ENCODE data around the gene OR52B6.
A peak's percentile ranks its signal among the peaks of the same experiment; 100 is the strongest.
"Not testable (repeated sequence)": the region's sequence is repeated elsewhere in the genome, so short reads cannot be mapped to it uniquely, and the experiment has no call there.

Gene OR52B6

GRCh38 chr11:5596607-5597201 lies 16.0 kb downstream of the OR52B6 start, which contains the start of gene TRIM6:
TRIM6 (plus strand) TSS chr11:5596637; CDS start chr11:5596898, 261 bp downstream.
- no peak for DNase-seq (ENCODE audit: low read depth)

- no peak for DNase-seq (ENCODE audit: low read depth)
Observed at GRCh38 chr11:5597953-5598352, 17.3 kb downstream of the OR52B6 start.

- peak; percentile 38 for DNase-seq (ENCODE audit: low read depth)
Observed at GRCh38 chr11:5600374-5600851, 19.7 kb downstream of the OR52B6 start.

DNA sequence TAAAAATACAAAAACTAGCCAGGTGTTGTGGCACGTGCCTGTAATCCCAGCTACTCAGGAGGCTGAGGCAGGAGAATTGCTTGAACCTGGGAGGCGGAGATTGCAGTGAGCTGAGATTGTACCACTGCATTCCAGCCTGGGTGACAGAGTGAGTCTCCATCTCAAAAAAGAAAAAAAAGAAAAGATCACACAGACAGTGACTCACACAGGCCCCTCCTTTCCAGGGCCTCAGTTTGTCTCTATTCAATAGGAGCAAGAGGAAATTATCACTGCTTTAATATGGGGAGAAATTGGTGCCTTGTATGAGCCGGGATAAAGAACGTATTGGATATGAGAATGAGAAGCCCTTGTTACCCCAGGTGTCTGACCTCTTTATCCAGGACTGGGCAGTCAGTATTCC lies 22.1 kb downstream of the OR52B6 start:
- not testable (repeated sequence) for DNase-seq (ENCODE audit: low read depth)

- no peak for DNase-seq (ENCODE audit: low read depth)
Observed at GRCh38 chr11:5603326-5603725, 22.6 kb downstream of the OR52B6 start.

DNA sequence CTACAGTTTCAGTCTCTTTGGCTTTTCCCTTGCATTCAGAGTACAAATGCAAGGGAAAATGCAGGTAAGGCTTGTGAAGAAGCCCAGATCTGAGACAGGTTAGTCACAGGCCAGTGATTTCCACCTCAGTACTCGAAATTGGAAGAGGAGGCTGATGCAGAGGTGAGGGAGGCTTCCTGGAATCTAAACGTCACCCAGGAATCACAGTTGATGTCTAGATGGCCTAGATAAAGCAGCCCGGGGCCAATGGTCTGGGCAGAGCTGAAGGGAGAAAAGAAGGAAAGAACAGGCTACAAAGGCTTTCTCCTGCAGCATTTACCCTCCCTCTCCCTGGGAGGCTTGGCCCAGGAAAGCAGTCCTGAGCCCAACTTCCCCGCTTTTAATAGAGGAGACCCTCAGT lies 24.2 kb downstream of the OR52B6 start:
- DNase-seq (ENCODE audit: low read depth) = no peak

DNA sequence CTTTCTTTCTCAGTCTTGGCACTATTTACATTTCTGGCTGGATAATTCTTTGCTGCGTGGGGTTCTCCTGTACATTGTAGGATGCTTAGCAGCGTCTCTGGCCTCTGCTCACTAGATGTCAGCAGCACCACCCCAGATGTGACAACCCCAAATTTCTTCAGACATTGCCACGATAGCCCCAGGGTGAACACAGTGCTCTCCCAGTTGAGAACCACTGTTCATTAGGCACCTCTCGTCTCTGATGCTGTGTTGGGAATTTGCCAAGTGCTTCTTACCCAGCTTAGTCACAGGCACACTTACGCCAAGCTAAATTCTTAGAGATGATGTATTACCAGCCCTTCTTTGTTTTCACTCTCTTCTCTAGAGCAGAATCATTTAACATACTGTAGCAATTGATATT lies 25.2 kb downstream of the OR52B6 start:
- DNase-seq (ENCODE audit: low read depth) = no peak

- DNase-seq (ENCODE audit: low read depth) = no peak
Observed at GRCh38 chr11:5608808-5609207, 28.1 kb downstream of the OR52B6 start.

DNA sequence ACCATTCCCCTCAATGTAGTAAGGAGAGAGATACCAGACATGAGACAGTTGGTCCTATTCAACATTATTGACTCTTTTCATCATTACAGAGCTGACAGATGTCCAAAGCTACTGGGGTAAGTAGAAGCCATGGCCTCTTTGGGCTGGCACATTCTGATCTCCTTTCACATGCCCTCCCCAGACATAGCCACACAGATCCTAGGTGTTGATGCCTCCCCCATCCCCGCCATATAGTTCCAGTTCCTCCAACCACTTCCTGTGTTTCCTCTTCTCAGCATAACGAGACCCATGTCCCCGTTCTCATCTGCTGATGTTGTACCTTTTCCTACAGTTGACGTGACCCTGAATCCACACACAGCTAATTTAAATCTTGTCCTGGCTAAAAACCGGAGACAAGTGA lies 29.8 kb downstream of the OR52B6 start:
- DNase-seq (ENCODE audit: low read depth) = no peak

GRCh38 chr11:5611627-5612026 lies 30.9 kb downstream of the OR52B6 start:
- no peak for DNase-seq (ENCODE audit: low read depth)

GRCh38 chr11:5618807-5619206 lies 38.1 kb downstream of the OR52B6 start:
- no peak for DNase-seq (ENCODE audit: low read depth)

GRCh38 chr11:5620651-5621521 lies 40.2 kb downstream of the OR52B6 start:
- no peak for DNase-seq (ENCODE audit: low read depth)

- DNase-seq (ENCODE audit: low read depth) = no peak
Observed at GRCh38 chr11:5621580-5621979, 40.9 kb downstream of the OR52B6 start.

- DNase-seq (ENCODE audit: low read depth) = no peak
Observed at GRCh38 chr11:5622802-5623201, 42.1 kb downstream of the OR52B6 start.

DNA sequence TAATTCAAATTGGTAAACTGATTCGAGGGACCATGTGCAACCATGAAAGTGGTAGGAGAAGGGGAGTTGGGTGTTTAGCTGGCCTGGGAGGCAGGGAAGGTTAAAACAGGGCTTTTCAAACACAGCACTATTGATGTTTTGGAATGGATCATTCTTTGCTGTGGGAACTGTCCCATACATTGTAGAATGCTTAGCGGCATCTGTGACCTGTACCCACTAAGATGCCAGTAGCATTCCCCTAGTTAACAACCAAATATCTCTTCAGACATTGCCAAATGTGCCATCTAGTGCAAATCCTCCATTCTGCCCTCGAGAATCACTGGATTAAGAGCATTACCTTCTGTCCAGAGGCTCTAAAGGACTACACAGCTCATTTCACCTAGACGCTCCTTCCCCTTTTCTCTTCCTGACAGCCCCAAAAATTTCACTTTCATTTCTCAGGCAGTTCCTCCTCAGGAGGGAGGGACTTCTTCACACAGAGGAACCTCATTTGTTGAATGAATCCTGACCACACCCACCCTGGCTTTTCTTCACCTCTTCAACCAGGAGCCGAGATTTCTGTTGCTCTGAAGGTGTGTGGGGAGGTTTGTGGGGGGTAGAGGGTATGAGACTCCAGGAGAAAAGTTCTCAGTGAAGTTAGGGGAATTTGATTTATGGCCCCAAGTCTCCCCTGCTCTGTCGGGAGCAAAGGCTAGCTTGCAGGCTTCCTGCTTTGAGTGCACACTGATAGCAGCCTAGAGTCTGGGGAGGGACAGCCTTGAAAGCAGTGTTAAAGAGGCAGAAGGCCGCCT lies 44.0 kb downstream of the OR52B6 start, which contains the start of gene TRIM34:
Gene TRIM34 (plus strand): TSS at position 513 of the 791 bp plus-strand sequence. CDS start 7,331 bp downstream, outside the sequence.
- peak; percentile 47 for DNase-seq (ENCODE audit: low read depth)

DNA sequence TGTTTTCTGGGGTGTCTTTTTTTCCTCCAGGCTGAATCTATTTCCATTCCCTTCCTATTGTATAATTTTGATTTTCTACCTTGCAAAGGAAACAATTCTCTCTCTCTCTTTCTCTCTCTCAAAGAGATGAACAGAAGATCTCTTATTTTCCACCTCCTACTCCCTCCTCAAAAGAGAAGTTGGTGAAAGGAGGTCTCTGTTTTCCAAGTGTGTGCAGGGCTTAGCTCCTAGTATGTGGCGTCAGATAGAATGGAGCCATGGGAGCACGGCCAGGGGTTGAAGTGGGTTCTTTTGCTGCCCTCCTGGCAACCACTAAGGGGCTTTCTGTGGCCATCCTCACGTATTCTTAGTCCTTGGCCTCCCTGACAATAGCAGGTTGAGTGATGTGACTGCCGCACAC lies 44.6 kb downstream of the OR52B6 start:
- DNase-seq (ENCODE audit: low read depth) = no peak

DNA sequence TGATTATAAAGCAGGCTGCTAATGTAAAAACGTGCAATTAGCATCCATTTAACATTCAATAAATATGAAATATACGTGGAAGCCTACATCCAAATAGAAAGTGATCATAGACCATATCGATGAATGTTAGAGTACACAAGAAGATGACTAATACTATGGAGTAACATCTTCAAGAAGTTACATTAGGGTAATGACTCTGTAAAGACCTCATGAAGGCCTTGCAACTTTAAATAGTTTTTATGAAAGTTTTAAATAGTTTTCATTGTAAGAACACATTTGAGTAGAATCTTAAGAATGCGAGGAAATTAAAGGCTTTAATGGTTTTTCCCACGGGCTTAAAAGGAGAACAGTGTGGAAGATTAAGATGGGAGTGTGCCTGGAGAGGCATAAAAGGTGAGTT lies 45.5 kb downstream of the OR52B6 start:
- DNase-seq (ENCODE audit: low read depth) = no peak

- DNase-seq (ENCODE audit: low read depth) = no peak
Observed at GRCh38 chr11:5631417-5631816, 50.7 kb downstream of the OR52B6 start.
